ENCODE data around the gene CXADR.

CXADR gene

DNA sequence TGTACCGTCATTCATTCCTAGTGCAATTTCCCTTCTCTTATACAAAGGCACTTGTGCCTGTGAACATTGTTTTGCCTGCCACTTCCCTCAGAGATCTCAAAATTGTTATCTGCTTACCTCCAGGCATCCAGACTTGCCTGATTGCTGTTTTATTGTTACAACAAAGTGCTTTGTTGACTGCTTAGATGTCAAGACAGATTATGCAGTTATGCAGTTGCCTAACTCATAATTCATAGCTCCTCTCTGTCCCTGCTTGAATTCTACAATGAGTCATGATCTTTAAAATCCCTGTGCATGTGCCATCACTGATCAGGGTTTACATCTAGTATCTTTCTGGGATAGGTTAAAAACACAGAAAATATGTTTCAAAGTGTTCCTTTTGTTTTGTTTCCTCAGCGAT, 24.5 kb downstream of the CXADR start:
- peak; percentile 69; the same call in 1 of the 2 replicates for TF ChIP-seq TCF4 (CRISPR knock-in tag; IDR thresholded peaks at IDR 0.05; ENCODE audit: borderline replicate concordance)
- no peak for TF ChIP-seq ZNF8 (CRISPR knock-in tag; IDR thresholded peaks at IDR 0.05)
- peak; percentile 86 for TF ChIP-seq ISL1 (CRISPR knock-in tag; IDR thresholded peaks at IDR 0.05)
- TF ChIP-seq, protein P1, sequence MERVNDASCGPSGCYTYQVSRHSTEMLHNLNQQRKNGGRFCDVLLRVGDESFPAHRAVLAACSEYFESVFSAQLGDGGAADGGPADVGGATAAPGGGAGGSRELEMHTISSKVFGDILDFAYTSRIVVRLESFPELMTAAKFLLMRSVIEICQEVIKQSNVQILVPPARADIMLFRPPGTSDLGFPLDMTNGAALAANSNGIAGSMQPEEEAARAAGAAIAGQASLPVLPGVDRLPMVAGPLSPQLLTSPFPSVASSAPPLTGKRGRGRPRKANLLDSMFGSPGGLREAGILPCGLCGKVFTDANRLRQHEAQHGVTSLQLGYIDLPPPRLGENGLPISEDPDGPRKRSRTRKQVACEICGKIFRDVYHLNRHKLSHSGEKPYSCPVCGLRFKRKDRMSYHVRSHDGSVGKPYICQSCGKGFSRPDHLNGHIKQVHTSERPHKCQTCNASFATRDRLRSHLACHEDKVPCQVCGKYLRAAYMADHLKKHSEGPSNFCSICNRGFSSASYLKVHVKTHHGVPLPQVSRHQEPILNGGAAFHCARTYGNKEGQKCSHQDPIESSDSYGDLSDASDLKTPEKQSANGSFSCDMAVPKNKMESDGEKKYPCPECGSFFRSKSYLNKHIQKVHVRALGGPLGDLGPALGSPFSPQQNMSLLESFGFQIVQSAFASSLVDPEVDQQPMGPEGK (CRISPR knock-in tag; IDR thresholded peaks at IDR 0.05; ENCODE audit: borderline replicate concordance): peak; percentile 21; the same call in 1 of the 2 replicates
- peak; percentile 76 for TF ChIP-seq TSHZ2 (CRISPR knock-in tag; IDR thresholded peaks at IDR 0.05)
- peak; percentile 75 for ATAC-seq

DNA sequence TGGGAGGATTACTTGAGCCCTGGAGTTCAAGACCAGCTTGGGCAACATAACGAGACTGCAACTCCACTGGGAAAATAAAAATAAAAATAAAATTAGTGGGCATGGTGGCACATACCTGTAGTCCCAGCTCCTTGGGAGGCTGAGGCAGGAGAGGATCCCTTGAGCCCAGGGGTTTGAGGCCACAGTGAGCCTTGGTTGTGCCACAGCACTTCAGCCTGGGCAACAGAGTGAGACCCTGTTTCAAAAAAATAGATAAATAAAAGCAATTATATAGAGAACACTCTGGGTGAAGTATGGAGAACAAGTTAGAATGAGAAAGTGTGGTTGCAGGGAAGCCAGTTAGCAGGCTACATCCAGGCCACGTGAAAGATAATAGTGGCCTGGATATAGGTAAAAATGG, 25.7 kb downstream of the CXADR start:
- TF ChIP-seq, protein P1 (CRISPR knock-in tag; IDR thresholded peaks at IDR 0.05; ENCODE audit: borderline replicate concordance): no peak
- TF ChIP-seq OSR1 (CRISPR knock-in tag; IDR thresholded peaks at IDR 0.05) (no peak), POU6F1 (CRISPR knock-in tag; IDR thresholded peaks at IDR 0.05; ENCODE audit: borderline replicate concordance, low read depth) (no peak), ZNF565 (CRISPR knock-in tag; conservative IDR thresholded peaks at IDR 0.05; ENCODE audit: low read depth) (no peak), TSHZ2 (CRISPR knock-in tag; IDR thresholded peaks at IDR 0.05) (no peak), ZFP30 (CRISPR knock-in tag; IDR thresholded peaks at IDR 0.05) (no peak), GLIS3 (CRISPR knock-in tag; IDR thresholded peaks at IDR 0.05) (no peak), ARNTL (CRISPR knock-in tag; IDR thresholded peaks at IDR 0.05; ENCODE audit: borderline replicate concordance, low read depth) (no peak)
- TF ChIP-seq, protein P2, sequence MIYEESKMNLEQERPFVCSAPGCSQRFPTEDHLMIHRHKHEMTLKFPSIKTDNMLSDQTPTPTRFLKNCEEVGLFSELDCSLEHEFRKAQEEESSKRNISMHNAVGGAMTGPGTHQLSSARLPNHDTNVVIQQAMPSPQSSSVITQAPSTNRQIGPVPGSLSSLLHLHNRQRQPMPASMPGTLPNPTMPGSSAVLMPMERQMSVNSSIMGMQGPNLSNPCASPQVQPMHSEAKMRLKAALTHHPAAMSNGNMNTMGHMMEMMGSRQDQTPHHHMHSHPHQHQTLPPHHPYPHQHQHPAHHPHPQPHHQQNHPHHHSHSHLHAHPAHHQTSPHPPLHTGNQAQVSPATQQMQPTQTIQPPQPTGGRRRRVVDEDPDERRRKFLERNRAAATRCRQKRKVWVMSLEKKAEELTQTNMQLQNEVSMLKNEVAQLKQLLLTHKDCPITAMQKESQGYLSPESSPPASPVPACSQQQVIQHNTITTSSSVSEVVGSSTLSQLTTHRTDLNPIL (CRISPR knock-in tag; IDR thresholded peaks at IDR 0.05; ENCODE audit: low read depth): no peak
- ATAC-seq: no peak

- no peak for TF ChIP-seq SNAI2 (CRISPR knock-in tag; IDR thresholded peaks at IDR 0.05)
- ATAC-seq: no peak
Observed at GRCh38 chr21:17539323-17539722, 26.5 kb downstream of the CXADR start.

DNA sequence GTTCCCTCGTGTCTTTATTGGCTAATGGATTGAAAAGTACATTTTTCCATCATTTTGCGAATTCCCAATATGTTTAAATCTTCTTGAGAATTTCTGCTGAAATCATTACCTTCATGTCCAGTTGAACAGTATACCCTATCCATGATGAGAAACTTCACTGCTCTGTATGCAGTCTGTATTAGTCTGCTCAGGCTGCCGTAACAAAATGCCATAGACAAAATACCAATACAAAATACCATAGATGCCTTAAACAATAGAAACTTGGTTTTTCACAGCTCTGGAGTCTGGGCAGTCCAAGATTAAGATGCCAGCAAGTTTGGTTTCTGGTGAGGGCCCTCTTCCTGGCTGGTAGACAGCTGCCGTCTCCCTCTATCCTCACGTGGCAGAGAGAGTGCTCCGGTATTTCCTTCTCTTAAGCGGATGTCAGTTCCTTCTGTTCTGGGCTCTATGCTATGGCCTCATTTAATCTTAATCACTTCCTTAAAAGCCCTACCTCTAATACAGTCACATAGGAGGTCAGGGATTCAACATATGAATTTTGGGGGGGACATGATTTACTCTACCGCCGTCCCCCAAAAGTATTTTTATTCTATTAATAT, 27.0 kb downstream of the CXADR start:
- ATAC-seq: no peak
- TF ChIP-seq SNAI2 (CRISPR knock-in tag; IDR thresholded peaks at IDR 0.05): no peak
- TF ChIP-seq, protein P3, sequence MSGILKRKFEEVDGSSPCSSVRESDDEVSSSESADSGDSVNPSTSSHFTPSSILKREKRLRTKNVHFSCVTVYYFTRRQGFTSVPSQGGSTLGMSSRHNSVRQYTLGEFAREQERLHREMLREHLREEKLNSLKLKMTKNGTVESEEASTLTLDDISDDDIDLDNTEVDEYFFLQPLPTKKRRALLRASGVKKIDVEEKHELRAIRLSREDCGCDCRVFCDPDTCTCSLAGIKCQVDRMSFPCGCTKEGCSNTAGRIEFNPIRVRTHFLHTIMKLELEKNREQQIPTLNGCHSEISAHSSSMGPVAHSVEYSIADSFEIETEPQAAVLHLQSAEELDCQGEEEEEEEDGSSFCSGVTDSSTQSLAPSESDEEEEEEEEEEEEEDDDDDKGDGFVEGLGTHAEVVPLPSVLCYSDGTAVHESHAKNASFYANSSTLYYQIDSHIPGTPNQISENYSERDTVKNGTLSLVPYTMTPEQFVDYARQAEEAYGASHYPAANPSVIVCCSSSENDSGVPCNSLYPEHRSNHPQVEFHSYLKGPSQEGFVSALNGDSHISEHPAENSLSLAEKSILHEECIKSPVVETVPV (CRISPR knock-in tag; IDR thresholded peaks at IDR 0.05): no peak
- no peak for TF ChIP-seq ISL1 (CRISPR knock-in tag; IDR thresholded peaks at IDR 0.05)
- TF ChIP-seq OSR1 (CRISPR knock-in tag; IDR thresholded peaks at IDR 0.05): no peak
- TF ChIP-seq, protein P1 (CRISPR knock-in tag; IDR thresholded peaks at IDR 0.05; ENCODE audit: borderline replicate concordance): no peak
- no peak for TF ChIP-seq CSDC2 (CRISPR knock-in tag; IDR thresholded peaks at IDR 0.05)
- no peak for TF ChIP-seq ZNF8 (CRISPR knock-in tag; IDR thresholded peaks at IDR 0.05)
- TF ChIP-seq POU6F1 (CRISPR knock-in tag; IDR thresholded peaks at IDR 0.05; ENCODE audit: borderline replicate concordance, low read depth): no peak
